GM12892 (cell line): ENCODE data around the gene SMARCA2. TPM values are rescaled to one million over a fixed set of nuclear protein-coding genes. Genes with fewer than 3 reads are reported as not detected.

Source experiments
- DNase-seq: peaks from one replicate; pipeline ENCODE4 v3.0.0; 2011; ENCODE audit not compliant: insufficient read length
- FAIRE-seq: peaks from 2 replicates; lab custom pipeline; 2011; peaks lifted over from hg19 to GRCh38; lab: Jason Lieb, UNC
- POLR2A ChIP-seq: IDR thresholded peaks from 2 replicates; pipeline ENCODE4 v1.6.1; 2011; ENCODE audit warnings: low read depth, low read length, control low read depth
- POLR2AphosphoS5 ChIP-seq: IDR thresholded peaks from 2 replicates; pipeline ENCODE4 v1.6.1; 2011; ENCODE audit warnings: low read depth, low read length, control low read depth
- TAF1 ChIP-seq: IDR thresholded peaks from 2 replicates; pipeline ENCODE4 v1.6.1; 2011; ENCODE audit warnings: low read depth, mild to moderate bottlenecking, control low read depth, low read length, borderline replicate concordance
- polyA plus RNA-seq: library from polyadenylated mRNA; unstranded; fragments of >200 nt; gene quantifications from one replicate; pipeline ENCODE4 v1.2.1, GENCODE V29; 2012; ENCODE audit warnings: missing spikeins, inconsistent platforms; ENCODE audit not compliant: missing spikeins

The SMARCA2 gene
- 197 TPM for polyA plus RNA-seq

GRCh38 chr9:2014696-2015580 lies at the start of gene SMARCA2:
SMARCA2 (plus strand) TSS chr9:2015347; CDS start chr9:2029023, 13,676 bp downstream.
- peak; percentile 100 for FAIRE-seq
- DNase-seq = peak; percentile 76
- TF ChIP-seq POLR2A = peak; percentile 97
- TF ChIP-seq TAF1 = peak; percentile 85
- peak; percentile 93 for TF ChIP-seq POLR2AphosphoS5

- DNase-seq (no peak), FAIRE-seq (no peak)
- TF ChIP-seq TAF1 = no peak
- TF ChIP-seq POLR2A = no peak
Measured at GRCh38 chr9:1966725-1967366, 48.3 kb upstream of the SMARCA2 start.

GRCh38 chr9:1969160-1969559 lies 46.0 kb upstream of the SMARCA2 start:
- TF ChIP-seq POLR2AphosphoS5 = no peak
- no peak for TF ChIP-seq POLR2A
- no peak for TF ChIP-seq TAF1
- FAIRE-seq (no peak), DNase-seq (no peak)

GRCh38 chr9:1969898-1970297 lies 45.2 kb upstream of the SMARCA2 start:
- TF ChIP-seq POLR2A = no peak
- TF ChIP-seq POLR2AphosphoS5 = no peak
- no peak for TF ChIP-seq TAF1
- DNase-seq (no peak), FAIRE-seq (no peak)

GRCh38 chr9:1972672-1973071 lies 42.5 kb upstream of the SMARCA2 start:
- no peak for DNase-seq
- TF ChIP-seq TAF1 = no peak
- no peak for TF ChIP-seq POLR2A
- no peak for TF ChIP-seq POLR2AphosphoS5
- no peak for FAIRE-seq

GRCh38 chr9:1977026-1977425 lies 38.1 kb upstream of the SMARCA2 start:
- no peak for TF ChIP-seq POLR2A
- no peak for TF ChIP-seq POLR2AphosphoS5
- TF ChIP-seq TAF1 = no peak
- DNase-seq (no peak), FAIRE-seq (no peak)

GRCh38 chr9:1978941-1979340 lies 36.2 kb upstream of the SMARCA2 start:
- no peak for DNase-seq
- no peak for FAIRE-seq

GRCh38 chr9:1979741-1980367 lies 35.3 kb upstream of the SMARCA2 start:
- FAIRE-seq (no peak), DNase-seq (no peak)
- no peak for TF ChIP-seq POLR2AphosphoS5
- no peak for TF ChIP-seq TAF1
- no peak for TF ChIP-seq POLR2A

More at GRCh38 chr9:1978941-1979340, 36.2 kb upstream of the SMARCA2 start:
- TF ChIP-seq POLR2AphosphoS5 (no peak), POLR2A (no peak), TAF1 (no peak)

GRCh38 chr9:1980387-1980786 lies 34.8 kb upstream of the SMARCA2 start:
- no peak for FAIRE-seq
- no peak for DNase-seq
- no peak for TF ChIP-seq POLR2A
- no peak for TF ChIP-seq TAF1
- no peak for TF ChIP-seq POLR2AphosphoS5

- FAIRE-seq = no peak
- no peak for DNase-seq
- TF ChIP-seq POLR2A = no peak
- no peak for TF ChIP-seq POLR2AphosphoS5
- no peak for TF ChIP-seq TAF1
Measured at GRCh38 chr9:1982074-1982473, 33.1 kb upstream of the SMARCA2 start.

- TF ChIP-seq TAF1 = no peak
- no peak for TF ChIP-seq POLR2AphosphoS5
- DNase-seq (no peak), FAIRE-seq (no peak)
Measured at GRCh38 chr9:1986341-1986740, 28.8 kb upstream of the SMARCA2 start.
